ENCODE data around the gene TMEM120A. TPM values are rescaled to one million over a fixed set of nuclear protein-coding genes. Genes with fewer than 3 reads are reported as not detected.
A peak's percentile ranks its signal among the peaks of the same experiment; 100 is the strongest.

Gene TMEM120A
- total RNA-seq, 1 experiment from 2014 or later: 71.0 TPM

GRCh38 chr7:75938921-75939320 lies 55.5 kb downstream of the TMEM120A start:
- in situ Hi-C loops (cut with HindIII; ENCODE audit: low pct_unique_long_range_greater_than_20kb, low sequenced_read_pairs) (no loop called here), intact Hi-C loops (cut with micrococcal nuclease; ENCODE audit: unreplicated experiment) (no loop called here)
- Histone ChIP-seq H3K27ac (ENCODE audit: low read length) (no peak overlapping the region), H3K4me1 (ENCODE audit: control insufficient read depth, insufficient read depth, low read length) (peaks cover 15% of the 10 kb centered on the region), H3K36me3 (ENCODE audit: control insufficient read depth, insufficient read depth, low read length) (no peaks in the 10 kb centered on the region), H3K4me3 (ENCODE audit: low read depth in 2 of 2, low read length in 2 of 2) (no peak overlapping the region), H3K9me3 (ENCODE audit: control insufficient read depth, insufficient read depth, low read depth, low read length) (no peaks in the 10 kb centered on the region), H3K27me3 (ENCODE audit: control insufficient read depth, insufficient read depth, low read length) (no peaks in the 10 kb centered on the region)
- POLR2A ChIA-PET: no interaction called here
- no TSS peak for BruUV-seq (replicated peaks)
- TF ChIP-seq CTCF (IDR thresholded peaks at IDR 0.05) (no peak), TCF7L2 (IDR thresholded peaks at IDR 0.05; ENCODE audit: low read depth, low read length) (no peak), POLR2AphosphoS5 (IDR thresholded peaks at IDR 0.05; ENCODE audit: low read depth, low read length) (no peak)
- TF ChIP-seq, protein P1, sequence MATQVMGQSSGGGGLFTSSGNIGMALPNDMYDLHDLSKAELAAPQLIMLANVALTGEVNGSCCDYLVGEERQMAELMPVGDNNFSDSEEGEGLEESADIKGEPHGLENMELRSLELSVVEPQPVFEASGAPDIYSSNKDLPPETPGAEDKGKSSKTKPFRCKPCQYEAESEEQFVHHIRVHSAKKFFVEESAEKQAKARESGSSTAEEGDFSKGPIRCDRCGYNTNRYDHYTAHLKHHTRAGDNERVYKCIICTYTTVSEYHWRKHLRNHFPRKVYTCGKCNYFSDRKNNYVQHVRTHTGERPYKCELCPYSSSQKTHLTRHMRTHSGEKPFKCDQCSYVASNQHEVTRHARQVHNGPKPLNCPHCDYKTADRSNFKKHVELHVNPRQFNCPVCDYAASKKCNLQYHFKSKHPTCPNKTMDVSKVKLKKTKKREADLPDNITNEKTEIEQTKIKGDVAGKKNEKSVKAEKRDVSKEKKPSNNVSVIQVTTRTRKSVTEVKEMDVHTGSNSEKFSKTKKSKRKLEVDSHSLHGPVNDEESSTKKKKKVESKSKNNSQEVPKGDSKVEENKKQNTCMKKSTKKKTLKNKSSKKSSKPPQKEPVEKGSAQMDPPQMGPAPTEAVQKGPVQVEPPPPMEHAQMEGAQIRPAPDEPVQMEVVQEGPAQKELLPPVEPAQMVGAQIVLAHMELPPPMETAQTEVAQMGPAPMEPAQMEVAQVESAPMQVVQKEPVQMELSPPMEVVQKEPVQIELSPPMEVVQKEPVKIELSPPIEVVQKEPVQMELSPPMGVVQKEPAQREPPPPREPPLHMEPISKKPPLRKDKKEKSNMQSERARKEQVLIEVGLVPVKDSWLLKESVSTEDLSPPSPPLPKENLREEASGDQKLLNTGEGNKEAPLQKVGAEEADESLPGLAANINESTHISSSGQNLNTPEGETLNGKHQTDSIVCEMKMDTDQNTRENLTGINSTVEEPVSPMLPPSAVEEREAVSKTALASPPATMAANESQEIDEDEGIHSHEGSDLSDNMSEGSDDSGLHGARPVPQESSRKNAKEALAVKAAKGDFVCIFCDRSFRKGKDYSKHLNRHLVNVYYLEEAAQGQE (IDR thresholded peaks at IDR 0.05; ENCODE audit: insufficient read depth in 1 of 2, low read depth in 2 of 2, low read length in 1 of 2): no peak
- DNase-seq (ENCODE audit: low read depth, low spot score) (no peak), ATAC-seq (no peak)
- CTCF ChIA-PET: no interaction called here

DNA sequence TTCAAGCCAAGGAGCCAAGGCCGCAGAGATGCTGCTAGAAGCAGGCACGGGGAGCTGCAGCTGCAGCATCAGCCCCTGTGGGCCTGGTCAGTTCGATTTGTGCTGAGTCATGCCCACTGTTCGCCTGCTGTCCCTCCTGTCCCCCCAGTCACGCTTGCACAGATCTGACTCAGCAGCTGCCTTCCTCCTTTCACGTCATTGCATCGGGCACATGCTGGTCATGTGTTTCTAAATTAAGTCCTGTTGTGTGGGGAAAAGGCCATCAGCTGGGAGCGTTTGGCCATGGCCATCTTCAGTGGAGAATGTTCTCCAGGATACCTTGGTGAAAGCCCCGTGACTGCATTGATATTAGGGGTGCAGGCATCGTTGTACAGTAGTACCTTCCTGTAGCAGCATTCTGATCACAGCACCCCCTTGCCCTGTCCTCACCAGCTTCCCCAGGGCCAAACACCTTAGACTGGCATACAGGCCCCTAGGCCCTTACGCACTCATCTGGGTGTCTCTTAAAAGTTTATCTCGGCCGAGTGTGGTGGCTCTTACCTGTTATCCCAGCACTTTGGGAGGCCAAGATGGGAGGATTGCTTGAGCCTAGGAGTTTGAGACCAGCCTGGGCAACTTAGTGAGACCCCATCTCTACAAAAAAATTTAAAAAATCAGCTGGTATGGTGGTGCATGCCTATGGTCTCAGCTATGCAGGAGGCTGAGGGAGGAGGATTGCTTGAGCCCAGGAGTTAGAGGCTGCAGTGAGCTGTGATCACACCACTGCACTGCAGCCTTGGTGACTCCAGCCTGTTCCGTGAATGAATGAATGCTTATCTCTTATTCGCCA lies 56.2 kb downstream of the TMEM120A start:
- CTCF ChIA-PET: no interaction called here
- no TSS peak for BruUV-seq (replicated peaks)
- in situ Hi-C loops (cut with HindIII; ENCODE audit: low pct_unique_long_range_greater_than_20kb, low sequenced_read_pairs) (no loop called here), intact Hi-C loops (cut with micrococcal nuclease; ENCODE audit: unreplicated experiment) (no loop called here)
- Histone ChIP-seq H3K9me3 (ENCODE audit: control insufficient read depth, insufficient read depth, low read depth, low read length) (no peaks in the 10 kb centered on the region), H3K27me3 (ENCODE audit: control insufficient read depth, insufficient read depth, low read length) (no peaks in the 10 kb centered on the region), H3K27ac (ENCODE audit: low read length) (peak overlapping the region; percentile 19), H3K36me3 (ENCODE audit: control insufficient read depth, insufficient read depth, low read length) (no peaks in the 10 kb centered on the region), H3K4me3 (ENCODE audit: low read depth in 2 of 2, low read length in 2 of 2) (no peak overlapping the region), H3K4me1 (ENCODE audit: control insufficient read depth, insufficient read depth, low read length) (peaks cover 20% of the 10 kb centered on the region)
- ATAC-seq (no peak; the same call in 1 of the 2 replicates), DNase-seq (ENCODE audit: low read depth, low spot score) (no peak)
- POLR2A ChIA-PET: no interaction called here
- no peak for TF ChIP-seq TCF7L2 (IDR thresholded peaks at IDR 0.05; ENCODE audit: low read depth, low read length)
- no peak for TF ChIP-seq POLR2AphosphoS5 (IDR thresholded peaks at IDR 0.05; ENCODE audit: low read depth, low read length)
- no peak for TF ChIP-seq CTCF (IDR thresholded peaks at IDR 0.05)
- TF ChIP-seq, protein P1 (IDR thresholded peaks at IDR 0.05; ENCODE audit: insufficient read depth in 1 of 2, low read depth in 2 of 2, low read length in 1 of 2): no peak
- no peak for TF ChIP-seq SIN3A (IDR thresholded peaks at IDR 0.05; ENCODE audit: borderline replicate concordance, insufficient read depth, low read depth, low read length)

Measured in Panc1 (cell line).